ENCODE results near the gene TRA2B.

Gene TRA2B

GRCh38 chr3:185966655-185967054 lies 28.8 kb upstream of the TRA2B start:
- Histone ChIP-seq H3K27ac (ENCODE audit: insufficient read depth in 1 of 2, low read depth in 1 of 2, low read length in 2 of 2, poor library complexity in 1 of 2, severe bottlenecking in 2 of 2) (no peak overlapping the region), H3K27me3 (replicated peaks in 2 of 5; ENCODE audit: control insufficient read depth in 4 of 5, insufficient read depth in 5 of 5, low read length in 4 of 5) (no peaks in the 10 kb centered on the region), H3K4me1 (ENCODE audit: control extremely low read depth in 1 of 4, control insufficient read depth in 4 of 4, insufficient read depth in 4 of 4, low read length in 3 of 4) (no peaks in the 10 kb centered on the region), H3K4me3 (ENCODE audit: control insufficient read depth in 1 of 7, extremely low read depth in 1 of 7, insufficient read depth in 4 of 7, low read depth in 2 of 7, low read length in 6 of 7) (no peak overlapping the region), H3K36me3 (ENCODE audit: control insufficient read depth in 4 of 4, insufficient read depth in 4 of 4, low read length in 3 of 4) (peaks cover 0 to 3% (median 1%) of the 10 kb centered on the region in 4 experiments), H3K9me3 (ENCODE audit: control extremely low read depth in 1 of 5, control insufficient read depth in 4 of 5, insufficient read depth in 2 of 5, low read depth in 1 of 5, low read length in 4 of 5) (peaks cover 0 to 11% (median 3%) of the 10 kb centered on the region in 5 experiments)
- DNase-seq = no peak
- ChIA-PET CTCF (interaction anchor here (1.3 to 4.6 kb wide), 4 partner anchors 10 to 29 kb away, joined by 3 to 46 read pairs (median 7); partner anchors contain the start of gene TRA2B), POLR2A (interaction anchor here (0.5 kb wide), 1 partner anchor 307 kb away, joined by 5 read pairs; no protein-coding TSS in a partner anchor)
- 100% methylated on average over 1 of the region's 2 CpGs for WGBS (ENCODE audit: insufficient coverage)

- no peaks in the 10 kb centered on the region for H3K27me3 ChIP-seq (replicated peaks in 2 of 5; ENCODE audit: control insufficient read depth in 4 of 5, insufficient read depth in 5 of 5, low read length in 4 of 5)
- POLR2A ChIA-PET = no interaction called here
- H3K36me3 ChIP-seq (ENCODE audit: control insufficient read depth in 4 of 4, insufficient read depth in 4 of 4, low read length in 3 of 4) = peaks cover 0 to 3% (median 0%) of the 10 kb centered on the region in 4 experiments
- H3K9me3 ChIP-seq (ENCODE audit: control extremely low read depth in 1 of 5, control insufficient read depth in 4 of 5, insufficient read depth in 2 of 5, low read depth in 1 of 5, low read length in 4 of 5) = peaks cover 0 to 18% (median 3%) of the 10 kb centered on the region in 5 experiments
- CTCF ChIA-PET = interaction anchor here (1.3 to 1.8 kb wide), 2 partner anchors 11 kb away, joined by 4 to 10 read pairs; no protein-coding TSS in a partner anchor
- DNase-seq = no peak
- WGBS (ENCODE audit: insufficient coverage) = 100% methylated on average over 2 of the region's 2 CpGs
- no peak overlapping the region for H3K4me3 ChIP-seq (ENCODE audit: control insufficient read depth in 1 of 7, extremely low read depth in 1 of 7, insufficient read depth in 4 of 7, low read depth in 2 of 7, low read length in 6 of 7)
- H3K27ac ChIP-seq (ENCODE audit: insufficient read depth in 1 of 2, low read depth in 1 of 2, low read length in 2 of 2, poor library complexity in 1 of 2, severe bottlenecking in 2 of 2) = no peak overlapping the region
- H3K4me1 ChIP-seq (ENCODE audit: control extremely low read depth in 1 of 4, control insufficient read depth in 4 of 4, insufficient read depth in 4 of 4, low read length in 3 of 4) = peaks cover 0 to 4% (median 3%) of the 10 kb centered on the region in 4 experiments
Observed at GRCh38 chr3:185965496-185965895, 27.7 kb upstream of the TRA2B start.

DNA sequence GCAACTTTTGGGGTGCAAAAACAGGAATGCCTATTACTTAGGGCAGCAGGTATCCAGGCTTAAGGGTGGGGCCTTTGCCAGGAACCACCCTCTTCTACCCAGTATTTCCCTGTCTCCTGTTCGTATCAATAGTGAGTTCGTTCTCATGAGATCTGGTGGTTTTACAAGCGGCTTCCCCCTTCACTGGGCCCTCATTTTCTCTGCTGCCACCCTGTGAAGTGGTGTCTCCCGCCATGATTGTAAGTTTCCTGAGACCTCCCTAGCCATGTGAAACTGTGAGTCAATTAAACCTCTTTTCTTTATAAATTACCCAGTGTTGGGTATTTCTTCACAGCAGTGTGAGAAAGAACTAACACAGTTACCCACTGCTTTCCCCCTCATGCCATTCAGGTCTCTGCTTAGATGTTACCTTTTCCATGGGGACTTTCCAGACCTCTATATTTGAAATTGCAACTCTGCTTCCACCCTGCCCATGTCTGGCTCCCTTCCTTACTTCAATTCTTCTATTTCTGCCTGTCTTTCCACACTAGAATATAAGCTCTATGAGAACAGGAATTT lies 23.9 kb upstream of the TRA2B start:
- ChIA-PET CTCF (interaction anchor here (1.6 to 2.7 kb wide), 2 partner anchors 18 to 20 kb away, joined by 4 to 7 read pairs; no protein-coding TSS in a partner anchor), POLR2A (interaction anchor here (0.6 kb wide), 1 partner anchor 130 kb away, joined by 4 read pairs; no protein-coding TSS in a partner anchor)
- peaks cover 0 to 3% (median 0%) of the 10 kb centered on the region in 4 experiments for H3K36me3 ChIP-seq (ENCODE audit: control insufficient read depth in 4 of 4, insufficient read depth in 4 of 4, low read length in 3 of 4)
- peaks cover 0 to 19% (median 9%) of the 10 kb centered on the region in 4 experiments for H3K4me1 ChIP-seq (ENCODE audit: control extremely low read depth in 1 of 4, control insufficient read depth in 4 of 4, insufficient read depth in 4 of 4, low read length in 3 of 4)
- WGBS (ENCODE audit: insufficient coverage) = 90% methylated on average over 2 of the region's 4 CpGs
- H3K27ac ChIP-seq (ENCODE audit: insufficient read depth in 1 of 2, low read depth in 1 of 2, low read length in 2 of 2, poor library complexity in 1 of 2, severe bottlenecking in 2 of 2) = no peak overlapping the region
- no peak overlapping the region for H3K4me3 ChIP-seq (ENCODE audit: control insufficient read depth in 1 of 7, extremely low read depth in 1 of 7, insufficient read depth in 4 of 7, low read depth in 2 of 7, low read length in 6 of 7)
- DNase-seq = no peak
- peaks cover 0 to 18% (median 3%) of the 10 kb centered on the region in 5 experiments for H3K9me3 ChIP-seq (ENCODE audit: control extremely low read depth in 1 of 5, control insufficient read depth in 4 of 5, insufficient read depth in 2 of 5, low read depth in 1 of 5, low read length in 4 of 5)
- no peaks in the 10 kb centered on the region for H3K27me3 ChIP-seq (replicated peaks in 2 of 5; ENCODE audit: control insufficient read depth in 4 of 5, insufficient read depth in 5 of 5, low read length in 4 of 5)

DNA sequence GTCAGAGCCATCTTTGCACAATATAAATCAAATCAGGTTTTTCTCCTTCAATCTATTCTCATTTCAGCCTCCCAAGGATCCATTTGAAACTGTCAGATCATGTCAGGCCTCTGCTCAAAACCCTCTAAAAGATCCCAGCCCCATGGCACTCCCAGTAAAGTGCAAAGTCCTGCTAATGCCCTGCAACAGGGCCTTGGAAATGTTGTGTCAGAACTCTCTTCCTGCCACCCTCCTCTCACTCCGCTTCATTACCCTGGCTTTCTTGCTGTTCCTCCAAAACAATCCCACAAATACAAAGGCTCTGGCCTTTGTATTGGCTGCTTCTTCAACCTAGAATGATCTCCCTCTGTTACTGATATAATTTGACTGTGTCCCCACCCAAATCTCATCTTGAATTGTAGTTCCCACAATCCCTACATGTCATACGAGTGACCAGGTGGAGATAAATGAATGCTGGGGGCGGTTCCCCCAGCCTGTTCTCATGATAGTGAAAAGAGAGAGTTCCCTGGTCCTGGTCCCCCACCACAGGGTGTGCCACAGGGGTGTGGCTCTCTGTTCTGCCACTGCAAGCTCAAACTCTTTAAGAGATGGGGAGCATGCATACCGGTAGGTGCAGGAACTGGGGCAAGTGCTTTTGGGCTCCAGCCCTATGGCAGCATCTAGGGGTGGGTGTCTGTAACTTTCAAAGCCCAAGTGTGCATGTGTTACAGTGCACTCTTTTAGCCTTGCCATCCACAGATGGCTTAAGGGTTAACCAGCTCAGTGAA lies 22.9 kb upstream of the TRA2B start:
- 100% methylated on average over 3 of the region's 4 CpGs for WGBS (ENCODE audit: insufficient coverage)
- H3K27ac ChIP-seq (ENCODE audit: insufficient read depth in 1 of 2, low read depth in 1 of 2, low read length in 2 of 2, poor library complexity in 1 of 2, severe bottlenecking in 2 of 2) = peak overlapping the region in 1 of 2 experiments; percentile 70
- DNase-seq = no peak
- peaks cover 0 to 19% (median 9%) of the 10 kb centered on the region in 4 experiments for H3K4me1 ChIP-seq (ENCODE audit: control extremely low read depth in 1 of 4, control insufficient read depth in 4 of 4, insufficient read depth in 4 of 4, low read length in 3 of 4)
- no peaks in the 10 kb centered on the region for H3K27me3 ChIP-seq (replicated peaks in 2 of 5; ENCODE audit: control insufficient read depth in 4 of 5, insufficient read depth in 5 of 5, low read length in 4 of 5)
- peaks cover 0 to 16% (median 2%) of the 10 kb centered on the region in 5 experiments for H3K9me3 ChIP-seq (ENCODE audit: control extremely low read depth in 1 of 5, control insufficient read depth in 4 of 5, insufficient read depth in 2 of 5, low read depth in 1 of 5, low read length in 4 of 5)
- peaks cover 0 to 3% (median 0%) of the 10 kb centered on the region in 4 experiments for H3K36me3 ChIP-seq (ENCODE audit: control insufficient read depth in 4 of 4, insufficient read depth in 4 of 4, low read length in 3 of 4)
- ChIA-PET POLR2A (interaction anchor here (0.5 kb wide), 1 partner anchor 120 kb away, joined by 4 read pairs; no protein-coding TSS in a partner anchor), CTCF (interaction anchor here (1.2 to 2.9 kb wide), 4 partner anchors 17 to 301 kb away, joined by 3 to 24 read pairs (median 6); no protein-coding TSS in a partner anchor)
- peak overlapping the region in 5 of 7 experiments; percentile 30 to 74 (median 51) for H3K4me3 ChIP-seq (ENCODE audit: control insufficient read depth in 1 of 7, extremely low read depth in 1 of 7, insufficient read depth in 4 of 7, low read depth in 2 of 7, low read length in 6 of 7)

- WGBS (ENCODE audit: insufficient coverage) = 0% methylated on average over 1 of the region's 5 CpGs
- H3K27me3 ChIP-seq (replicated peaks in 2 of 5; ENCODE audit: control insufficient read depth in 4 of 5, insufficient read depth in 5 of 5, low read length in 4 of 5) = no peaks in the 10 kb centered on the region
- peak overlapping the region in 6 of 7 experiments; percentile 30 to 74 (median 48) for H3K4me3 ChIP-seq (ENCODE audit: control insufficient read depth in 1 of 7, extremely low read depth in 1 of 7, insufficient read depth in 4 of 7, low read depth in 2 of 7, low read length in 6 of 7)
- peaks cover 0 to 3% (median 0%) of the 10 kb centered on the region in 4 experiments for H3K36me3 ChIP-seq (ENCODE audit: control insufficient read depth in 4 of 4, insufficient read depth in 4 of 4, low read length in 3 of 4)
- H3K9me3 ChIP-seq (ENCODE audit: control extremely low read depth in 1 of 5, control insufficient read depth in 4 of 5, insufficient read depth in 2 of 5, low read depth in 1 of 5, low read length in 4 of 5) = peaks cover 0 to 12% (median 2%) of the 10 kb centered on the region in 5 experiments
- DNase-seq = peak; percentile 76 to 88 (median 87)
- peaks cover 0 to 19% (median 9%) of the 10 kb centered on the region in 4 experiments for H3K4me1 ChIP-seq (ENCODE audit: control extremely low read depth in 1 of 4, control insufficient read depth in 4 of 4, insufficient read depth in 4 of 4, low read length in 3 of 4)
- ChIA-PET CTCF (interaction anchor here (1.2 to 2.9 kb wide), 3 partner anchors 16 to 300 kb away, joined by 3 to 24 read pairs (median 5); no protein-coding TSS in a partner anchor), POLR2A (interaction anchor here (0.5 to 0.6 kb wide), 2 partner anchors 29 to 119 kb away, joined by 3 to 4 read pairs; no protein-coding TSS in a partner anchor)
- H3K27ac ChIP-seq (ENCODE audit: insufficient read depth in 1 of 2, low read depth in 1 of 2, low read length in 2 of 2, poor library complexity in 1 of 2, severe bottlenecking in 2 of 2) = peak overlapping the region; percentile 46 to 70
Observed at GRCh38 chr3:185959609-185960521, 22.1 kb upstream of the TRA2B start.

GRCh38 chr3:185958626-185959025 lies 20.8 kb upstream of the TRA2B start:
- POLR2A ChIA-PET = no interaction called here
- H3K36me3 ChIP-seq (ENCODE audit: control insufficient read depth in 4 of 4, insufficient read depth in 4 of 4, low read length in 3 of 4) = peaks cover 0 to 3% (median 0%) of the 10 kb centered on the region in 4 experiments
- H3K9me3 ChIP-seq (ENCODE audit: control extremely low read depth in 1 of 5, control insufficient read depth in 4 of 5, insufficient read depth in 2 of 5, low read depth in 1 of 5, low read length in 4 of 5) = peaks cover 0 to 12% (median 2%) of the 10 kb centered on the region in 5 experiments
- H3K4me1 ChIP-seq (ENCODE audit: control extremely low read depth in 1 of 4, control insufficient read depth in 4 of 4, insufficient read depth in 4 of 4, low read length in 3 of 4) = peaks cover 0 to 19% (median 9%) of the 10 kb centered on the region in 4 experiments
- CTCF ChIA-PET = interaction anchor here (0.7 to 2.9 kb wide), 2 partner anchors 14 to 168 kb away, joined by 3 to 24 read pairs; no protein-coding TSS in a partner anchor
- H3K4me3 ChIP-seq (ENCODE audit: control insufficient read depth in 1 of 7, extremely low read depth in 1 of 7, insufficient read depth in 4 of 7, low read depth in 2 of 7, low read length in 6 of 7) = no peak overlapping the region
- H3K27ac ChIP-seq (ENCODE audit: insufficient read depth in 1 of 2, low read depth in 1 of 2, low read length in 2 of 2, poor library complexity in 1 of 2, severe bottlenecking in 2 of 2) = no peak overlapping the region
- no peak for DNase-seq
- H3K27me3 ChIP-seq (replicated peaks in 2 of 5; ENCODE audit: control insufficient read depth in 4 of 5, insufficient read depth in 5 of 5, low read length in 4 of 5) = no peaks in the 10 kb centered on the region
- 91% methylated on average over 2 of the region's 2 CpGs for WGBS (ENCODE audit: insufficient coverage)
